Common myeloid progenitor, CD34-positive (primary cell): ENCODE results near the gene FOXA1. TPM values are rescaled to one million over a fixed set of nuclear protein-coding genes. Genes with fewer than 3 reads are reported as not detected.

Source experiments
- CTCF ChIA-PET: fragments of 350-600 bp; sonication (Branson Sonifier 250); formaldehyde crosslinking; loops from one replicate; lab custom pipeline; 2021; ENCODE audit warnings: antibody characterized with exemption; lab: Charles Lee
- POLR2A ChIA-PET: fragments of 350-600 bp; sonication (Branson Sonifier 250); formaldehyde crosslinking; loops from one replicate; lab custom pipeline; 2021; ENCODE audit warnings: antibody characterized with exemption; lab: Charles Lee
- DNase-seq, 3 donors: peaks; one replicate each; pipeline versions ENCODE4 v3.0.0 to v3.0.0-alpha.2; 2013
- H3K27ac ChIP-seq, 2 experiments: 1 replicate in 1 of 2; 2 replicates in 1 of 2; pipeline ENCODE4 v1.7.0; 2013; ENCODE audit warnings: inconsistent platforms in 2 of 2, low read length in 2 of 2, mild to moderate bottlenecking in 2 of 2, low read depth in 1 of 2, moderate library complexity in 1 of 2; ENCODE audit not compliant: severe bottlenecking in 2 of 2, insufficient read depth in 1 of 2, poor library complexity in 1 of 2
- H3K27me3 ChIP-seq, 5 experiments: replicated peaks in 2 of 5; 1 replicate in 3 of 5; 2 replicates in 2 of 5; pipeline versions ENCODE4 v1.6.1 to v1.7.0; 2013; ENCODE audit warnings: low read length in 4 of 5, mild to moderate bottlenecking in 2 of 5, moderate library complexity in 2 of 5, inconsistent platforms in 1 of 5; ENCODE audit not compliant: insufficient read depth in 5 of 5, control insufficient read depth in 4 of 5
- H3K36me3 ChIP-seq, 4 experiments: 1 replicate in 2 of 4; 2 replicates in 2 of 4; pipeline versions ENCODE4 v1.6.1 to v1.7.0; 2013; ENCODE audit warnings: low read length in 3 of 4, control low read depth in 1 of 4, mild to moderate bottlenecking in 1 of 4; ENCODE audit not compliant: control insufficient read depth in 4 of 4, insufficient read depth in 4 of 4
- H3K4me1 ChIP-seq, 4 experiments: 1 replicate in 3 of 4; 2 replicates in 1 of 4; pipeline versions ENCODE4 v1.6.1 to v1.7.1; 2013; ENCODE audit warnings: low read length in 3 of 4, mild to moderate bottlenecking in 3 of 4, control low read depth in 1 of 4, inconsistent platforms in 1 of 4, moderate library complexity in 1 of 4; ENCODE audit not compliant: control insufficient read depth in 4 of 4, insufficient read depth in 4 of 4; ENCODE audit errors: control extremely low read depth in 1 of 4
- H3K4me3 ChIP-seq, 7 experiments: 1 replicate in 4 of 7; 2 replicates in 3 of 7; pipeline versions ENCODE4 v1.5.1 to v1.7.0; 2013; ENCODE audit warnings: mild to moderate bottlenecking in 7 of 7, low read length in 6 of 7, moderate library complexity in 6 of 7, inconsistent platforms in 2 of 7, low read depth in 2 of 7, control low read depth in 1 of 7; ENCODE audit not compliant: insufficient read depth in 4 of 7, control insufficient read depth in 1 of 7; ENCODE audit errors: extremely low read depth in 1 of 7
- H3K9me3 ChIP-seq, 5 experiments: 1 replicate in 4 of 5; 2 replicates in 1 of 5; pipeline versions ENCODE4 v1.6.1 to v1.7.1; 2013; ENCODE audit warnings: low read length in 4 of 5, mild to moderate bottlenecking in 2 of 5, inconsistent platforms in 1 of 5, low read depth in 1 of 5, moderate library complexity in 1 of 5; ENCODE audit not compliant: control insufficient read depth in 4 of 5, insufficient read depth in 2 of 5; ENCODE audit errors: control extremely low read depth in 1 of 5
- WGBS: methylation state at CpG from one replicate; pipeline ENCODE4 v1.1.5; 2013; ENCODE audit not compliant: insufficient coverage; 5-methylcytosine and 5-hydroxymethylcytosine counted together
- polyA plus RNA-seq: library from polyadenylated mRNA; unstranded; fragments of 120-200 nt; gene quantifications from one replicate; pipeline ENCODE4 v1.2.1, GENCODE V29; 2013

Gene FOXA1
- 0.05 TPM for polyA plus RNA-seq

DNA sequence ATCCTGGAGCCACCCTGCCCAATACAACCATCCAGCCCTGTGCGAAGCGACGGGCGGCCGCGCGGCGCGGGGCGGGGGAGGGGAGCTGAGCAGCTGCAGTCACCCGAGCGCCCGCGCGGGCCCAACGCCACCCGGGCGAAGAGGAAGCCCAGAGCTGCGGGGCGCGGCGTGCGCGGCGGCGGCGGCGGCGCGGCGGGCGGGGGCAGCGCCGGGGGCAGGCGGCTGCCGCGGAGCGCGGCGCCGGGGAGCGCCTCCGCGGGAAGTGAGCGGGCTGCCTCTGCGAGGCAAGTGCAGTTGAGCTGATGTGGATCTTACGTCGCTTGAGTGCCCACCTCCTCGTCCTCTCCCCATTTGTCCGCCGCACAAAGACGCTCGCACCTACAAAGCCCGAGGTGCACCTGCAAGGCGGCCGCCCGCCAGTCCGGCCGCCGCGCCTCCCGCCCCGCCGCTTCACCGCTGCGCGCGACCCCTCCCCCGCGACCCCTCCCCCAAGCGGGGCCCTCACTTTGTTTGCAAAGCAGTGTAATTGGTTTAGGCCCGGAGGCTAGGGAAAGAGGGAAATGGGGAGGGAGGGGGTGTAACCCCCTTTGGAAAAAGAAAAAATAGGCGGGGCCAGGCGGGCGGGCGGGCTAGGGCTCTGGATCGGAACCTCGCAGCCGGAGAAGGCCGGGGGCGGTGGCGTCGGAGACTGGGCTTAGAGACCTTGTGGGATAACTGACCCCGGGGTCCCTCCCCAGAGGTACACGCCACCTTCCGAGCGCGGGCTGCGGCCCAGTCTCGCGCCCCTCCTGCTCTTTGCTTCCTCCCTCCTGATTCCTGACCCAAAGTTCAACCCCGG lies at the start of gene FOXA1, which contains the start of gene TTC6:
TSS of gene FOXA1 (minus strand) at position 279 of the 838 bp plus-strand sequence. CDS start at position 2, 277 bp downstream.
TSS of gene TTC6 (plus strand) at position 659 of the 838 bp plus-strand sequence. CDS start 26,436 bp downstream, outside the sequence.
- WGBS, result under 1% methylated on average over 52 of the region's 92 CpGs
- H3K9me3 ChIP-seq, result peaks cover 0 to 9% (median 2%) of the 10 kb centered on the region in 5 experiments
- peaks cover 0 to 40% (median 34%) of the 10 kb centered on the region in 4 experiments for H3K4me1 ChIP-seq
- no peaks in the 10 kb centered on the region for H3K36me3 ChIP-seq
- ChIA-PET POLR2A (no interaction called here), CTCF (interaction anchor here (1.0 kb wide), 1 partner anchor 349 kb away, joined by 4 read pairs; no protein-coding TSS in a partner anchor)
- DNase-seq, result peak in 2 of 3 donors; percentile 69 to 75
- H3K4me3 ChIP-seq, result peak within 1 kb of the TSS in 6 of 7 experiments; percentile 25 to 69 (median 48)
- peaks cover 20 to 100% (median 56%) of the 10 kb centered on the region in 5 experiments for H3K27me3 ChIP-seq
- no peak within 1 kb of the TSS for H3K27ac ChIP-seq

DNA sequence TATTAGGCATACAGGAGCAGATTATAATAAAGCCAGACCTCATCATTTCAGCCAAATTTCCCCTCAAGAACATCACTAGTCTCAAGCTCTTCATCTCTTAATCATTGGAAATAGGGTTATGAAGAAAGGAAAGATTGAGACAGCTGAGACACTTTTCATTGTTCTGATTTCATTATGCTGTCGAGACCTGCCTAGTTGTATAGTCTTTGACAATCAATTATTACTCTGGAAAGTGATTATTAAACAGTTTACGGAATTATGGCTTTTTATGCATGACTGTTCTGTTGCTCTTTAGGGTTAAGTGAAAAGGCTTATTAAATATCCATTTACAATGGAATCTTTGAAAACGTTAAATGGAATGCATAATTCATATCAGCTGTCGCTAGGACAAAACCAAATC lies 48.7 kb upstream of the FOXA1 start:
- Histone ChIP-seq H3K36me3 (no peaks in the 10 kb centered on the region), H3K4me3 (no peak overlapping the region), H3K9me3 (no peaks in the 10 kb centered on the region), H3K27me3 (peaks cover 0 to 7% (median 0%) of the 10 kb centered on the region in 5 experiments), H3K4me1 (no peaks in the 10 kb centered on the region), H3K27ac (no peak overlapping the region)
- POLR2A ChIA-PET, result no interaction called here
- WGBS, result 100% methylated on average over 2 of the region's 4 CpGs
- CTCF ChIA-PET, result no interaction called here
- no peak for DNase-seq

DNA sequence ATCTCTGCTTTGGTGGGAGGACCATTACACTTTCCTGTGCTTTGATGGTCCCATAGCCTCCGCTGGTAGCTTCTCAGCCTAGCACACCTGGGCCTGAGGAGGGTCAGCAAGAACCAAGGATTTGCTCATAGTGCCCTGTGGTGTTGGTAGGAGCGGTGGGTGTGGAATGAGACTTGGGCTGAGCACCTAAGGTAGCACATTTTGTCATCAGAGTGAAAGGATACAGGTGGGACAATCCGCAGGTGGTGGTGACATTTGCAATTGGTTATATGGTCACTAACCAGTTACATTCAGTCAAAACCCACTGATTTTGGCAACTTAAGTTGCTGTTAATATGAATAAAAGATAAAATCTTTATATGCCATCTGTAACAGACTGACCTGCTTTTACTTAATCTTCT lies 47.1 kb upstream of the FOXA1 start:
- H3K4me1 ChIP-seq, result no peaks in the 10 kb centered on the region
- no peak for DNase-seq
- POLR2A ChIA-PET, result no interaction called here
- 100% methylated on average over 1 of the region's 3 CpGs for WGBS
- no peak overlapping the region for H3K27ac ChIP-seq
- CTCF ChIA-PET, result no interaction called here
- no peaks in the 10 kb centered on the region for H3K9me3 ChIP-seq
- H3K27me3 ChIP-seq, result peaks cover 0 to 7% (median 0%) of the 10 kb centered on the region in 5 experiments
- H3K36me3 ChIP-seq, result no peaks in the 10 kb centered on the region
- H3K4me3 ChIP-seq, result no peak overlapping the region

DNA sequence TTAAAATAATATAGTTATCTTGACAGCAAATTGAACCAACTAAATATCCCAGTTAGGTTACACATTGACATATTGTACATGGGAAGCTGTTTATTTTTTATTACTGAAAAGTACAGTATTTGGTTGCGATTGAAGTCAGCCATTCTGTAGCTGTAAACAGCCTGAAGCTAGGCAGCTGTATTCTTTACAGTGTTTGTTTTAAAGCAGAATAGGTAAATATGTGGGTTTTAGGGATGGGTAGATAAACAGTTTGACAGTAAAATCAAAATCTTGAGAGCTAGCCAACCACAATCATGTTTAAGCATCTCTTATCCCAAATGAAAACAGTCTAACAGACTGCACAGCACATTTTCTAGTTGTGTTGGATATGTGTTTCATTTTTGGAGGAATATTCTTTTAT lies 46.1 kb upstream of the FOXA1 start:
- no peak overlapping the region for H3K27ac ChIP-seq
- H3K36me3 ChIP-seq, result no peaks in the 10 kb centered on the region
- no peak overlapping the region for H3K4me3 ChIP-seq
- no peaks in the 10 kb centered on the region for H3K9me3 ChIP-seq
- peaks cover 0 to 7% (median 0%) of the 10 kb centered on the region in 5 experiments for H3K27me3 ChIP-seq
- WGBS, result no CpG with 5 or more reads among the region's 1 CpG
- ChIA-PET CTCF (no interaction called here), POLR2A (no interaction called here)
- H3K4me1 ChIP-seq, result no peaks in the 10 kb centered on the region
- DNase-seq, result no peak

DNA sequence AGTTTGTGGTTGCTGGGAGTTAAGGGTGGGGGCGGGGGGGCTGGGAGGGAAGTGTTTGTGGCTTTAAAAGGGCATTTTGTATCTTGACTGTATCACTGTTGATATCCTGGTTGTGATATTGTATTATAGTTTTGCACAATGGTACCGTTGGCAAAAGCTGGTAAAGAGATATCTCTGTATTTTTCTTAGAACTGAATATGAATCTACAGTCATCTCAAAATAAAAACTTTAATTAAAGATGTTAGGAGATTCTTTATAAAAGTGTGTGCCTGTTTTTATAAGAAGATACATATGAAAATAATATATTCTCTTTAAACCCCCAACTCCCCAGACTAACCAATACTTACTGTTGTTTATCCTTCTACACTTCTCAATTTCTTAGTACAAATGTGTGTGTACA lies 43.5 kb upstream of the FOXA1 start:
- POLR2A ChIA-PET, result no interaction called here
- Histone ChIP-seq H3K4me3 (no peak overlapping the region), H3K27me3 (peaks cover 0 to 7% (median 0%) of the 10 kb centered on the region in 5 experiments), H3K4me1 (no peaks in the 10 kb centered on the region), H3K36me3 (no peaks in the 10 kb centered on the region), H3K27ac (no peak overlapping the region), H3K9me3 (peaks cover 0 to 2% (median 0%) of the 10 kb centered on the region in 5 experiments)
- no peak for DNase-seq
- no CpG with 5 or more reads among the region's 2 CpGs for WGBS
- CTCF ChIA-PET, result no interaction called here

DNA sequence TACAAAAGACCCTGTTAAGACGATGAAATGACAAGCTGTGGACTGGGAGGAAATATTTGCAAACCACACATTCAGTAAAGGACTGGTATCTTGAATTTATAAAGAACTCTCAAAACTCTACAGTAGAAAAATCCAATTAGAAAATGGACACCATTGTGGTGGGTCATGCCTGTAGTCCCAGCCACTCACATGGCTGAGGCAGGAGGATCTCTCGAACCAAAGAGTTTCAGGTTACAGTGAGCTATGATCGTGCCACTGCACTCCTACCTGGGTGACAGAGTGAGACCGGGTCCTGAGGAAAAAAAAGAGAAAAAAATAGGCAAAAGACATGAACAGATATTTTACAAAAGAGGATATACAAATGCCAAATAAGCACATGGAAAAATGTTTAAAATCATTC lies 42.3 kb upstream of the FOXA1 start:
- WGBS, result 80% methylated on average over 2 of the region's 4 CpGs

More for the DNA sequence above, 42.3 kb upstream of the FOXA1 start:
- no peaks in the 10 kb centered on the region for H3K4me1 ChIP-seq
- peaks cover 0 to 6% (median 0%) of the 10 kb centered on the region in 5 experiments for H3K27me3 ChIP-seq
- DNase-seq, result no peak
- no peaks in the 10 kb centered on the region for H3K36me3 ChIP-seq
- CTCF ChIA-PET, result no interaction called here
- no peak overlapping the region for H3K4me3 ChIP-seq
- no peak overlapping the region for H3K27ac ChIP-seq
- peaks cover 0 to 13% (median under 1%) of the 10 kb centered on the region in 5 experiments for H3K9me3 ChIP-seq
- POLR2A ChIA-PET, result no interaction called here
